WTC11 (cell line): ENCODE results near the gene TTC7B. TPM values are rescaled to one million over a fixed set of nuclear protein-coding genes. Genes with fewer than 3 reads are reported as not detected.

Source experiments
- ATAC-seq: fragments of 200-7000 bp; cut with Tn5 transposase; 2 replicates; pipeline ENCODE4 v1.10.0; 2021; ENCODE audit warnings: mild to moderate bottlenecking, moderate library complexity
- CTCF ChIA-PET: fragments of 300-600 bp; sonication (Branson Sonifier 250); formaldehyde crosslinking; loops from one replicate; lab custom pipeline; 2021; ENCODE audit warnings: antibody characterized with exemption; lab: Charles Lee
- POLR2A ChIA-PET: fragments of 350-600 bp; sonication (Branson Sonifier 250); formaldehyde crosslinking; loops from one replicate; lab custom pipeline; 2021; ENCODE audit warnings: antibody characterized with exemption; lab: Charles Lee
- DNase-seq: peaks from one replicate; pipeline ENCODE4 v3.0.0; 2021; ENCODE audit warnings: low spot score
- H3K27ac Mint-ChIP-seq: 2 replicates; pipeline ENCODE4 v1.8.0; 2021; ENCODE audit warnings: mixed read lengths
- H3K27me3 Mint-ChIP-seq: 2 replicates; pipeline ENCODE4 v1.8.0; 2021; ENCODE audit warnings: low read depth, mild to moderate bottlenecking, moderate library complexity, mixed read lengths
- H3K36me3 Mint-ChIP-seq: 2 replicates; pipeline ENCODE4 v1.8.0; 2021; ENCODE audit warnings: mixed read lengths
- H3K4me1 Mint-ChIP-seq: 2 replicates; pipeline ENCODE4 v1.8.0; 2022; ENCODE audit warnings: mixed read lengths
- H3K4me3 Mint-ChIP-seq: 2 replicates; pipeline ENCODE4 v1.8.0; 2021; ENCODE audit warnings: mild to moderate bottlenecking, moderate library complexity, mixed read lengths
- H3K9me3 Mint-ChIP-seq: 2 replicates; pipeline ENCODE4 v1.8.0; 2021; ENCODE audit warnings: mixed read lengths
- E2F5 ChIP-seq: sonication (generic); formaldehyde crosslinking; IDR thresholded peaks from 2 replicates; pipeline ENCODE4 v1.8.1; 2022; ENCODE audit warnings: mild to moderate bottlenecking, moderate library complexity, missing genetic modification reagents
- GTF2I ChIP-seq: fragments of 250-450 bp; sonication (Bioruptor Pico); conservative IDR thresholded peaks from 2 replicates; pipeline ENCODE4 v1.4.0; 2021; ENCODE audit warnings: mild to moderate bottlenecking
- HMGA2 ChIP-seq: fragments of 250-450 bp; sonication (Bioruptor Pico); IDR thresholded peaks from 2 replicates; pipeline ENCODE4 v1.4.0; 2021; ENCODE audit warnings: mild to moderate bottlenecking, moderate library complexity
- JUN ChIP-seq: sonication (generic); formaldehyde crosslinking; IDR thresholded peaks from 2 replicates; pipeline ENCODE4 v1.8.0; 2023; ENCODE audit warnings: mild to moderate bottlenecking, missing genetic modification reagents
- MAX ChIP-seq: sonication (generic); formaldehyde crosslinking; IDR thresholded peaks from 2 replicates; pipeline ENCODE4 v1.8.0; 2022; ENCODE audit warnings: mild to moderate bottlenecking, missing genetic modification reagents
- NFATC4 ChIP-seq: fragments of 250-450 bp; sonication (Bioruptor Pico); IDR thresholded peaks from 2 replicates; pipeline ENCODE4 v1.9.0; 2021; ENCODE audit warnings: mild to moderate bottlenecking
- NR3C1 ChIP-seq: sonication (generic); formaldehyde crosslinking; conservative IDR thresholded peaks from 2 replicates; pipeline ENCODE4 v1.8.1; 2023; ENCODE audit warnings: low read depth, mild to moderate bottlenecking, missing genetic modification reagents
- TCF7 ChIP-seq: sonication (generic); formaldehyde crosslinking; IDR thresholded peaks from 2 replicates; pipeline ENCODE4 v1.8.0; 2022; ENCODE audit warnings: mild to moderate bottlenecking, low read depth, missing genetic modification reagents, moderate library complexity
- ZNF138 ChIP-seq: sonication (generic); formaldehyde crosslinking; conservative IDR thresholded peaks from 2 replicates; pipeline ENCODE4 v1.8.1; 2022; ENCODE audit warnings: mild to moderate bottlenecking, moderate library complexity, missing genetic modification reagents
- ZNF317 ChIP-seq: sonication (generic); formaldehyde crosslinking; IDR thresholded peaks from 2 replicates; pipeline ENCODE4 v1.8.1; 2023; ENCODE audit warnings: low read depth, mild to moderate bottlenecking, moderate library complexity, missing genetic modification reagents, borderline replicate concordance
- ZNF396 ChIP-seq: fragments of 250-450 bp; sonication (Bioruptor Pico); IDR thresholded peaks from 2 replicates; pipeline ENCODE4 v1.8.0; 2021; ENCODE audit warnings: mild to moderate bottlenecking, moderate library complexity, borderline replicate concordance
- ZNF416 ChIP-seq: fragments of 250-450 bp; sonication (Bioruptor Pico); IDR thresholded peaks from 2 replicates; pipeline ENCODE4 v1.9.0; 2021; ENCODE audit warnings: mild to moderate bottlenecking, inconsistent platforms
- ZNF671 ChIP-seq: fragments of 250-450 bp; sonication (Bioruptor Pico); IDR thresholded peaks from 2 replicates; pipeline ENCODE4 v1.8.0; 2021; ENCODE audit warnings: mild to moderate bottlenecking
- total RNA-seq: library from RNA; stranded (reverse); gene quantifications from 3 replicates; pipeline ENCODE4 v1.2.3, GENCODE V29; 2021
- TF ChIP-seq, protein P1 (sequence below): sonication (generic); formaldehyde crosslinking; conservative IDR thresholded peaks from 2 replicates; pipeline ENCODE4 v1.8.1; 2022; ENCODE audit warnings: mild to moderate bottlenecking, missing genetic modification reagents
- TF ChIP-seq, protein P2 (sequence below): fragments of 250-450 bp; sonication (Bioruptor Pico); conservative IDR thresholded peaks from 2 replicates; pipeline ENCODE4 v1.9.0; 2021; ENCODE audit warnings: mild to moderate bottlenecking
- TF ChIP-seq, protein P3 (sequence below): sonication (generic); formaldehyde crosslinking; IDR thresholded peaks from 2 replicates; pipeline ENCODE4 v1.8.1; 2023; ENCODE audit warnings: mild to moderate bottlenecking, missing genetic modification reagents, moderate library complexity

Gene TTC7B
- total RNA-seq, 1 experiment from 2014 or later, result 27.6 TPM

DNA sequence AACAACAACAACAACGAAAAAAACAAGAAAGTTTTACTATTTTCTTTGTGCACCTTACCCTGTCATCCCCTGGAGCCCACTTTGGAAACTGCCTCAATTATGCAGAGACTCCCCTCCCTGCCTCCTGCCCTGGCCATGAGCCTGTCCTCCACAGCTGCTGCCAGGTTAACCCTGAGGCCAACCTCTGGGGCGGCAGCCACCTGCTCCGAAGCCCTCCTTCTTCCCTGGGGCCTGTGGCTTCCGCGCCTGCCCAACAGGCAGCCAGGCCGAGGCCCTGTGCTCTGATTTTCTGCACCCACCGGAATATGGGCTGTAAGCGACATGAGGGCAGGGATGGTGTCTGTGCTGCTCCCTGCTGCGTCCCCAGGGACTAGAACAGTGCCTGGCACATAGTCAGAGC is 236.4 kb downstream of the TTC7B start:
- CTCF ChIA-PET, result no interaction called here
- TF ChIP-seq, protein P1, sequence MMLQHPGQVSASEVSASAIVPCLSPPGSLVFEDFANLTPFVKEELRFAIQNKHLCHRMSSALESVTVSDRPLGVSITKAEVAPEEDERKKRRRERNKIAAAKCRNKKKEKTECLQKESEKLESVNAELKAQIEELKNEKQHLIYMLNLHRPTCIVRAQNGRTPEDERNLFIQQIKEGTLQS (CRISPR knock-in tag), result no peak
- TF ChIP-seq TCF7 (CRISPR knock-in tag), result no peak
- no peaks in the 10 kb centered on the region for H3K9me3 Mint-ChIP-seq
- DNase-seq (no peak), ATAC-seq (no peak)
- peaks cover 16% of the 10 kb centered on the region for H3K4me1 Mint-ChIP-seq
- H3K27ac Mint-ChIP-seq, result no peak overlapping the region
- H3K4me3 Mint-ChIP-seq, result no peak overlapping the region
- H3K27me3 Mint-ChIP-seq, result no peaks in the 10 kb centered on the region
- POLR2A ChIA-PET, result no interaction called here
- H3K36me3 Mint-ChIP-seq, result peaks cover 6% of the 10 kb centered on the region; the same call in 1 of the 2 replicates

DNA sequence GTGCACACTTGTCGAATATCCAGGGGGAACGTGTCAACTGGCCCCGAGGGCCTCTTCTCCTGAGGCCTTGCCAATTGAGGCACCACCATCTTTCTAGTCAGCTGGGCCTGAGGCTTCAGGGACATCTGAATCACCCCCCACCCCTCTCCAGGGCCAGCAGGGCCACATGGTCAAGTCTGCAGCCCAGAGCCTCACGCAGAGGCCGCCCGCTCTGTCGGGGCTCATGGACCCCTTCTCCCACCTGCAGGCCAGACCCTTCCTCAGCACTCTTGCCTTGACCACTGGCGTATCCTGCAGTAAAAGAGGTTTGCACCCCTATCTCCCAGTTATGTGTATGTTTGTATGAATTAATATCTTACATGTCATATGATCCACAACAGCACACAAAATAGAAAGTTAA is 237.1 kb downstream of the TTC7B start:
- CTCF ChIA-PET, result no interaction called here
- no peak overlapping the region for H3K4me3 Mint-ChIP-seq

GRCh38 chr14:90578283-90578985 is 237.8 kb downstream of the TTC7B start:
- no peaks in the 10 kb centered on the region; the same call in 1 of the 2 replicates for H3K27me3 Mint-ChIP-seq
- TF ChIP-seq NR3C1 (CRISPR knock-in tag) (no peak), ZNF138 (no peak), GTF2I (CRISPR knock-in tag) (no peak), ZNF317 (CRISPR knock-in tag) (no peak), JUN (CRISPR knock-in tag) (no peak), ZNF671 (no peak)
- TF ChIP-seq, protein P2, sequence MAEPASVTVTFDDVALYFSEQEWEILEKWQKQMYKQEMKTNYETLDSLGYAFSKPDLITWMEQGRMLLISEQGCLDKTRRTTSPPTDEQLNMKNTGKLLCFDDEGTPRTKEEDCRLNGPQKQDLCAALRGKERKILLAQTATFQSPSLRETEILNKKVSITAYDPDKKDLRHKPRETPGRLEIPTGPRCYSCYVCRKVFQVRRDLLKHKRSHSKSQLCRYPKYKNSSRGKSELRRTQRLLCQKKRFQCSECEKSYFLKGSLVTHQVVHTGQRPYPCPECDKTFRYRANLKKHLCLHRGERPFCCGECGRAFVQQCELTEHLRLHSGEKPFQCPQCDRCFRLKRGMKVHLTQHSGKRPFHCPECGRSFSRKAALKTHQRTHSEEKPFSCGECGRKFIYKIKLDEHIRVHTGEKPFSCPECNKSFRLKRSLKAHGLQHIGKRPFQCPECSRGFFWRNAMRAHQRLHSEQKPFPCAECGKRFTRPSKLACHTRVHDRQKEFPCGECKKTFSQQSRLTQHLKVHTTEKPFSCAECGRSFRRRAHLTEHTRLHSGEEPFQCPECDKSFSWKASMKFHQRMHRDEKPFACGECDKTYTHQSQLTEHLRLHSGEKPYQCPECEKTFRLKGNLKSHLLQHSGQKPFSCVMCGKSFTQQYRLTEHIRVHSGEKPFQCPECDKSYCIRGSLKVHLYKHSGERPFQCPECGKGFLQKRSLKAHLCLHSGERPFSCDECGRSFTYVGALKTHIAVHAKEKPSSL, result no peak
- ChIA-PET POLR2A (no interaction called here), CTCF (no interaction called here)
- ATAC-seq (no peak), DNase-seq (no peak)
- H3K4me1 Mint-ChIP-seq, result peaks cover 24% of the 10 kb centered on the region
- H3K9me3 Mint-ChIP-seq, result no peaks in the 10 kb centered on the region
- H3K4me3 Mint-ChIP-seq, result no peak overlapping the region
- H3K27ac Mint-ChIP-seq, result no peak overlapping the region
- peaks cover 6% of the 10 kb centered on the region; the same call in 1 of the 2 replicates for H3K36me3 Mint-ChIP-seq

More for the DNA sequence above, 237.1 kb downstream of the TTC7B start:
- POLR2A ChIA-PET, result no interaction called here
- TF ChIP-seq MAX (CRISPR knock-in tag) (no peak), NFATC4 (CRISPR knock-in tag) (no peak), ZNF416 (no peak), HMGA2 (no peak), NR3C1 (CRISPR knock-in tag) (no peak), E2F5 (CRISPR knock-in tag) (no peak)
- no peak for ATAC-seq
- no peaks in the 10 kb centered on the region for H3K9me3 Mint-ChIP-seq
- no peak for DNase-seq
- H3K27me3 Mint-ChIP-seq, result no peaks in the 10 kb centered on the region
- H3K27ac Mint-ChIP-seq, result no peak overlapping the region
- peaks cover 24% of the 10 kb centered on the region for H3K4me1 Mint-ChIP-seq
- peaks cover 6% of the 10 kb centered on the region; the same call in 1 of the 2 replicates for H3K36me3 Mint-ChIP-seq

- ChIA-PET CTCF (no interaction called here), POLR2A (no interaction called here)
- Mint-ChIP-seq H3K27me3 (no peaks in the 10 kb centered on the region; the same call in 1 of the 2 replicates), H3K9me3 (no peaks in the 10 kb centered on the region), H3K4me1 (peaks cover 24% of the 10 kb centered on the region), H3K27ac (no peak overlapping the region), H3K4me3 (no peak overlapping the region), H3K36me3 (peaks cover 6% of the 10 kb centered on the region; the same call in 1 of the 2 replicates)
- ATAC-seq (no peak), DNase-seq (no peak)
- TF ChIP-seq ZNF396, result no peak
- TF ChIP-seq, protein P3, sequence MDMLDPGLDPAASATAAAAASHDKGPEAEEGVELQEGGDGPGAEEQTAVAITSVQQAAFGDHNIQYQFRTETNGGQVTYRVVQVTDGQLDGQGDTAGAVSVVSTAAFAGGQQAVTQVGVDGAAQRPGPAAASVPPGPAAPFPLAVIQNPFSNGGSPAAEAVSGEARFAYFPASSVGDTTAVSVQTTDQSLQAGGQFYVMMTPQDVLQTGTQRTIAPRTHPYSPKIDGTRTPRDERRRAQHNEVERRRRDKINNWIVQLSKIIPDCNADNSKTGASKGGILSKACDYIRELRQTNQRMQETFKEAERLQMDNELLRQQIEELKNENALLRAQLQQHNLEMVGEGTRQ, result 0 out of 2 replicates have a peak, but pooled peaks have one; percentile 8
Observed at GRCh38 chr14:90577661-90578282, 238.5 kb downstream of the TTC7B start.
